Measurements from ENCODE around the gene ANKRD33B.
"Not testable (repeated sequence)": the region's sequence is repeated elsewhere in the genome, so short reads cannot be mapped to it uniquely, and the experiment has no call there.

ANKRD33B gene

DNA sequence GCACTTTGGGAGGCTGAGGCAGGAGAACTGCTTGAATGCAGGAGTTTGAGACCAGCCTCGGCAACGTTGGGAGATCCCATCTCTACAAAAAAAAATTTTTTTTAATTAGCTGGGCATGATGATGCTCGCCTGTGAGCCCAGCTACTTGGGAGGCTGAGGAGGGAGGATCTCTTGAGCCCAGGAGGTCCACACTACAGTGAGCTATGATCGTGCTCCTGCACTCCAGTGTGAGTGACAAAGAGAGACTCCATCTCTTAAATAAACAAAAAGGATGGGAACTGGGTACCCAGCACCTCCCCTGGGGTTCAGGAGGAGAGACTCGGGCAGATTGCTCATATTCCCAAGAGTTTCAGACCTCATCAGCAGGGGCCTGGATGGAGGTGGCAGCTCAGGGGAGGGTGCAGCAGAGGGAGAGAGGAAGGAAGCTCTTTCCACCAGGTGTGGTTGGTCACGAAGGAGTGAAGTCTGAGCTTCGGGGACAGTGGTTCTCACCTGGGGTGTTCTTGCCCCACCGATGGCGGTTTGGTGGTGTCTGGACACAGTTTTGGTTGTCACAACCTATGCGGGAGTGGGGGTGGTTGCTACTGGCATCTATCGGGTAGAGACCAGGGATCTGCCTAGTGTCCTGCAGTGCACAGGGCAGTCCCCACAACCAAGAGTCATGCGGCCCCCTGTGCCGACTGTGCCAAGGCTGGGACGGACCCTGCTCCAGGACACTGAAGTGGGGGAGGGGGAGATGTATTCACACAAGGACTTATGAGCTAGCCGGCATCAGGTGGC, 72.7 kb downstream of the ANKRD33B start:
- DNase-seq (ENCODE audit: low read depth), result no peak

DNA sequence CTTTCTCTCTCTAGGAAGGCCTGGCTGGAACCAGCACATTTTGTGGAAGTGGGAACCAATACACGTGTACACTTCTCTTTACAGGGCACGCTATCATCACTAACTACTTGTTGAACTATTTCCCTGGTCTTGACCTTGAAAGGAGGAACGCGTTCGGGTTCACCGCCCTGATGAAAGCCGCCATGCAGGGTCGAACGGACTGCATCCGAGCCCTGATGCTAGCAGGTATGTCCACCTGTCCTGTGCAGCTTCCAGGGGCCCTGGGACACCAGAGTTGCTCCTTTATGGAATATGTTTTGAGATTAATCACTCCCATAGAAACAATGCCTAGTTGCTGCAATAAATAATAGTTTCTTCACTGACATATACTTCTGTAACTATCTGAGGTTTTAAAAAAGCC, 74.1 kb downstream of the ANKRD33B start:
- DNase-seq (ENCODE audit: low read depth), result no peak

DNA sequence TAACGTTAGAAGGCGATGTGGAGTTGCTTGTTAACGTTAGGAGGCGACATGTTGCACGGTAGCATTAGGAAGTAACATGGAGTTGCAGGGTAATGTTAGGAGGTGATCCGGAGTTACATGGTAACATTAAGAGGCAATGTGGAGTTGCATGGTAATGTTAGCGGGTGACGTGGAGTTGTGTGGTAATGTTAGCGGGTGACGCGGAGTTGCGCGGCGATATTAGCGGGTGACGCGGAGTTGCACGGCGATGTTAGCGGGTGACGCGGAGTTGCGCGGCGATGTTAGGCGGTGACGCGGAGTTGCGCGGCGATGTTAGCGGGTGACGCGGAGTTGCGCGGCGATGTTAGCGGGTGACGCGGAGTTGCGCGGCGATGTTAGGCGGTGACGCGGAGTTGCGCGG, 74.9 kb downstream of the ANKRD33B start:
- DNase-seq (ENCODE audit: low read depth), result not testable (repeated sequence)

DNA sequence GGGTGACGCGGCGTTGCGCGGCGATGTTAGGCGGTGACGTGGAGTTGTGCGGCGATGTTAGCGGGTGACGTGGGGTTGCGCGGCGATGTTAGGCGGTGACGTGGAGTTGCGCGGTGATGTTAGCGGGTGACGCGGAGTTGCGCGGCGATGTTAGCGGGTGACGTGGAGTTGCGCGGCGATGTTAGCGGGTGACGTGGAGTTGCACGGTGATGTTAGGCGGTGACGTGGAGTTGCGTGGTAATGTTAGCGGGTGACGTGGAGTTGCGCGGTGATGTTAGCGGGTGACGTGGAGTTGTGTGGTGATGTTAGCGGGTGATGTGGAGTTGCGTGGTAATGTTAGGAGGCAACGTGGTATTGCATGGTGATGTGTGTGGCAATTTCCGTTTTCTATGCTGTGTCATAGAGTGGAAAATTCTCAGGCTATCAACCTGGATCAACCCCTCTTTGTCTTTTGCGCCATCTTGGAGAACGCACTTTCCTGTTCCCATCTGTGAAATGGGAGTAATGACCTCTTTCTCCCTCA, 76.0 kb downstream of the ANKRD33B start:
- no peak for DNase-seq (ENCODE audit: low read depth)

DNA sequence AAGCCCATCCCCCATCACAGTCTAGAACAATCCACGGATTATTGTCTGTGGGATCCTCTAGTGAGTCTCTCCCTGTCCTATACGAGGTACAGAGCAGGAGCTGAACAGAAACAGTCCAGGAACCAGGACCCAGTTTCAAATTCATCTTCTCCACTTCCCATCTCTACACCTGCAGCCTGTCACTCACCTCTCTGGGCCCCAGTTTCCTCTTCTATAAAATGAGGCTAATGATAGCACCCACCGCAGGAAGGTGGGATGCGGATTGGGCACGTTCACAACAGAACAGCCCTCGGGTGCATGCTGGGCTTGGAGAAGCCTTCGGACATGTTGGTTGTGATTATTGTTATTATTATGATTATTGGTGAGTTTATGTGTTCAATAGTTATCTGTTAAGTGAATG, 78.5 kb downstream of the ANKRD33B start:
- DNase-seq (ENCODE audit: low read depth), result no peak

DNA sequence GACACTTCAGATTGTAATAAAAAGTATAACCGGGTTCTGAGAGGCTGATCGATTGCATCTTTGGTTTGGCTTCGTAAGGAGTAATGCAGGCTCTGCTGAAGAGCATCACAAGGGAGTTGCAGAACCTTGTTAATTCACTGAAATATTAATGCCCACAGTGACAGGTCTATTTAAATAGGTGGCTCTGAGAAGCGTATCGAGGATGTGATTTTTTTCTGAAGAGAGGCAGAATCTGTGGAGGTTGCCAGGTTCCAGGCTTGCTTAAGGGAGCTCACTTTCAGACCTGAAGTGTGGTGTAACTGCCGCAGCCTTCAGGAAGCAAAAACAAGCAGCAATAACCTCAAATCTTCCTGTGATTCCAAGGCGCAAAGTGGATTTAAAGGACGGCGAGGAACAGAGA, 80.3 kb downstream of the ANKRD33B start:
- no peak for DNase-seq (ENCODE audit: low read depth)

DNA sequence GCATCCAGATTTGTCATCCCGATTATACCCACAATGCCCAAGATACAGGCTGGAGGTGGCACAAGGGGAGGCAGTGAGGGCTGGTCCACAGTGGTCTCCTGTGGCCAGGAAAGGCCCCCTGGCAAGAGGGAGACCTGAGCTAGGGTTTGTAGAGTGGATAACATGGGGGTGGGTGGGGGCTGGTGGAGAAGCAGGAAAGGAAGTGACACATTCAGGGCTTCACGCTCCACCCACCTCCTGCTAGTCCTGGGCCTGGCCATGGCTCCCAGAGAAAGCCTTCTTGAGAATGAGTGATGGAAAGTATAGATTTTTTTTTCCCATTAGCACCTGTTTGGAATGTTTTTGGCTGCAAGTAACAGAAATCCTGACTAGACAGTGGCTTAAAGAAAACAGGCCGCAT, 81.3 kb downstream of the ANKRD33B start:
- no peak for DNase-seq (ENCODE audit: low read depth)

DNA sequence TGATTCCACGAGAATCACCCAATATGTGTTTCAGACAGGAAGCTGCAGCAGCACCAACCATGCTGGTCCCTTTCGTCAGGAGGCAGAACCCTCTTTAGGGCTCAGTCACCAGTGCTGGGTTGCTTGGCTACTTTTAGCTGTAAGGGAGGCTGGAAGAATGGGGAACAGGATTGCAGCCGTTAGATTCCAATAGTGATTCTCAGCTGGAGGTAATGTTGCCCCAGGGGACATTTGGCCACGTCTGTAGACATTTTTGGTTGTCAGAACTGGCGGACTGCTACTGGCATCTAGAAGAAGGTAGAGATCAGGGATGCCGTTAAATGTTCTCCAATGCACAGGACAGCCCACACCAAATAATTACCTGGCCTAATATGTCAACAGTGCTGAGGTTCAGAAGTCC, 81.8 kb downstream of the ANKRD33B start:
- no peak for DNase-seq (ENCODE audit: low read depth)

DNA sequence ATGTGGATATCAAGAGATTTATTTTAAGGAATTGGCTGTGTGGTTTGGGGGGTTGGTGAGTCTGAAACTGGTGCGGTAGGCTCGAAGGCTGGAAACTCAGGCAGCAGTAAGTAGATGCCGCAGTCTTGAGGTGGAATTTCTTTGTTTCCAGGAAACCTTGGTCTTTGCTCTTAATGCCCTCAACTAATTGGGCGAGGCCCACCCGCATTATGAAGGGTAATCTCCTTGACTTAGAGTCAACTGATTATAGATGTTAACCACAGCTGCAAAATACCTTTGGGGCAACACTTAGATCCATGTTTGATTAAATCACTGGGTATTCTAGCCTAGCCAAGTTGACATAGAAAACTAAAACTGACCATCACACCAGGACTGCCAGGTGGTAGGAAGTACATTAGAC, 83.8 kb downstream of the ANKRD33B start:
- DNase-seq (ENCODE audit: low read depth), result no peak

DNA sequence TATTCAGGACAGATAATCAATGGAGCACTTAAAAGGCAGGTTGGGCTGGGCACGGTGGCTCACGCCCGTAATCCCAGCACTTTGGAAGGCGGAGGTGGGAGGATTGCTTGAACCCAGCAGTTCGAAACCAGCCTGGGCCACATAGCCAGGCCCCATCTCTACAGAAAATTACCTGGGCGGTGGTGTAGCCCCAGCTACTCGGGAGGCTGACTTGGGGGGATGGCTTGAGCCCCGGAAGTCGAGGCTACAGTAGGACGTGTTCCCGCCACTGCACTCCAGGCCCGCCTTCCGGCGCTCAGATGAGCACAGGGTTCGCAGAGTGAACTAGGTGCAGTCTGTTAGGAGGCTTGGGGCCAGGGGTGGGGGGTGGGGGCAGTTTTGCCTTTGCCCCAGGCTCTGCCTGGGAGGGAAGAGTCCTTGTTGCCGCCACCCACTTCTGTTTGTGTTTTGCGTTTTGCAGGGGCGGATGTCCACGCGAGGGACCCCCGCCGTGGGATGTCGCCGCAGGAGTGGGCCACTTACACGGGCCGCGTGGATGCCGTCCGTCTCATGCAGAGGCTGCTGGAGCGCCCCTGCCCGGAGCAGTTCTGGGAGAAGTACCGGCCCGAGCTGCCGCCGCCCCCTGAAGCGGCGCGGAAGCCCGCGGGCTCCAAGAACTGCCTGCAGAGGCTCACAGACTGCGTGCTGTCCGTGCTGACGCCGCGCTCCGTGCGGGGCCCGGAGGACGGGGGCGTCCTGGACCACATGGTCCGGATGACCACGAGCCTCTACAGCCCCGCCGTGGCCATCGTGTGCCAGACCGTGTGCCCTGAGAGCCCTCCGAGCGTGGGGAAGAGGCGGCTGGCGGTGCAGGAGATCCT, 85.2 kb downstream of the ANKRD33B start:
- no peak for DNase-seq (ENCODE audit: low read depth)

DNA sequence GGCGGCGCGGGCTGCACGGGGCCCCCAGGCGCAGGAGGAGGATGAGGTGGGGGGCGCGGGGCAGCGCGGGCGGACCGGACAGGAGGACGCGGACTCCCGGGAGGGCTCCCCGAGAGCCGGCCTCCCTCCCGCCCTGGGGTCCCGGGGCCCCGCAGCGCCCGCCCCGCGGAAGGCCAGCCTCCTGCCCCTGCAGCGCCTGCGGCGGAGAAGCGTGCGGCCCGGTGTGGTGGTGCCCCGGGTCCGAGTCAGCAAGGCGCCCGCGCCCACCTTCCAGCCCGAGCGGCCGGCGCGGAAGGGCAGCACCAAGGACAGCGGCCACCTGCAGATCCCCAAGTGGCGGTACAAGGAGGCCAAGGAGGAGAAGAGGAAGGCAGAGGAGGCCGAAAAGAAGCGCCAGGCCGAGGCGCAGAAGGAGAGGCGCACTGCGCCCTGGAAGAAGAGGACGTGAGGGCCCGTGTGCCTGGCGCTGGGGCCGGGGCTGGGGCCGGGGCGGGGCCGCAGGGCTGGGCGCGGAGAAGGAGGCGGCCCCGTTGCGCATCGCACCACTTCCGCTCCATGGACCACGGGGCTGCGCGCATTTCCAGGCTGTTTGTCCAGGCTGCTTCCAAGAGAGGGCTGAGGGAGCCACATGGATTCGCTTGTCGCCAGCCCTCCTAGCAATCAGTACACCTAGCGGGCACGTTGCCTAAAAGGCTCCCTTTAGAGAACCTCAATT, 86.0 kb downstream of the ANKRD33B start:
- DNase-seq (ENCODE audit: low read depth), result peak; percentile 25

DNA sequence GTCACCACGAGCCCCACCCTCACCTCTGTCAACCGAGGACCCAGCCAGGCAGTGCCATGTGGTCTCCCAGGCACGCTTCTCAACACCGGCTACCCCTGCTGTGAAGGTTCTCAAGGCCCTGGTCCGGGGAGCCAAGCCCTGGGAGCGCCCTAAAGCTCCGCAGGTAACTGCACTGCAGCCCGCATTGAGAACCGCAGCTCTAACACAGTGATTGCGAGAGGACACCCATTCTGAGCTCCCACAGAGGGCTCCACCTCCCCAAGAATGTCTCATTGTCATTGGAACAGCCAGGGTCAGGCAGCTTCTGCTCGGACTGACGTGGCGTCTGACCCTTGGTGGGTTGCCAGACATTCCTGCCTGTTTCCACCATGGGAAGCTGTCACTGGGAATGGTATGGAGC, 88.3 kb downstream of the ANKRD33B start:
- DNase-seq (ENCODE audit: low read depth), result no peak

DNA sequence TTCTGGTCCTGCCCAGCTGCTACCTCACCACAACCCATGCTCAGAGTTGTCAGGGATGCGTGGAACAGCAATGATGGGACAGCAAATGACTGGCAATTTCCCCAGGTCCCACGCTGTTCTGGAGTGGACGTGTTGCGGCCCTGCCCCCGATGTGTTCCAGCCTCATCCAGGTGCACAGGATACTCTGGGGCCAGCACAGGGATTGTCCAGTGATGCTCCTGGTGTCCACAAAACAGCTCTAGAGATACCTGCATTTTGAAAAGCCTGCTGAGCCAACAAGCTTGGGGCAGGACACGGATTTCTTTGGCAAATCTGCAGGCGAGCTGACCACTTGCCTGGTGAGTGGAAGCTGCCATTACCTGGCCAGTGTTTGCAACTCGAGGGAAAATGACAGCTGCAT, 88.7 kb downstream of the ANKRD33B start:
- no peak for DNase-seq (ENCODE audit: low read depth)

DNA sequence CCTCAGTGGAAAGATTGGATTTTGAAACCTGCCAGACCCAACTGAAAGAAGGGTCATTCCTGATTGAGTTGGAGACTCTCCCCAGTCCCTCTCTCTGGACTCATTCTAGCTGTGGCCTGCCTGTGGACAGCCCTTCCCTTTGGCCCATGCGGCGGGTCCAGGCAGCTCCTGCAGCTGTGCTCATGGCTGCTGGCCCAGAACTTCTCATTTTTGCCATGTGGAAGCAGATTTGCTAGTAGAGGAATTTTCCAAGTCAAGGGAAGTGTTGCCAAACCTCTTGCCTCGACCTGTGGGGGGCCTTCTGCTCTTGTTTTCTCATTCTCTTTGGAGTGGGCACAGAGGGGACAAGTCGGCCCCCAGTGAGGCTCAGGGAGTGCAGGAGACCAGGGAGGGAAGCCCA, 89.2 kb downstream of the ANKRD33B start:
- no peak for DNase-seq (ENCODE audit: low read depth)

DNA sequence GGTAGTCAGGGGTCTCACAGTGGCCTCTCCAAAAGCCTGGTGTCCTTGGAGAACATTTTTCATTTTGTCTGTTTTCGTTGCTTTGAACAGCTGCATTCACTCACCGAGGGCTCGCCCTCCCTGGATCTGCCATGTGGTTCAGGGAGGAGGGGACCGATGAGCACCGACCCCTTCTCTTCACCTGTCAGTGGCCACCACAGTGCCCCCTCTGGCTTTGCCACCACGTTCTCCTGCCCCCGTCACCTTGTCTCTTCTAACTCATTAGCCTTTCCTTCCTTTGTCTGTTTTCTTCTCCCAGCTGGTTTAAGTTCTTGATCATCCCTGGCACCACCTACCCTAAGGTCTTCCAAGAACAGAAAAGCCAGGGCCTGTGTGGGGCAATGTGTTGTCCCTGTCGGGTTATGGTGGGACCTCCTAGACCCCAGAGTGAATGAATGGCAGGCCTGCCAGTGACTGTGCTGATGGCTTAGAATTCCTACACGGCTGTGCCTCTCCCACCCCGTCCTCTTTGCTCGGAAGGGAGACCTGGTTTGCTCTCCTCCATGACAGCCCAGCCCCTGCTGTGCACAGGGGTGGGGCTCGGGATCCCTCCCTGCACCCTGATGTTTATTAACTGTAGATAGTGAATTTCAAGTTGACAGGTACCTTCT, 90.0 kb downstream of the ANKRD33B start:
- no peak for DNase-seq (ENCODE audit: low read depth)

DNA sequence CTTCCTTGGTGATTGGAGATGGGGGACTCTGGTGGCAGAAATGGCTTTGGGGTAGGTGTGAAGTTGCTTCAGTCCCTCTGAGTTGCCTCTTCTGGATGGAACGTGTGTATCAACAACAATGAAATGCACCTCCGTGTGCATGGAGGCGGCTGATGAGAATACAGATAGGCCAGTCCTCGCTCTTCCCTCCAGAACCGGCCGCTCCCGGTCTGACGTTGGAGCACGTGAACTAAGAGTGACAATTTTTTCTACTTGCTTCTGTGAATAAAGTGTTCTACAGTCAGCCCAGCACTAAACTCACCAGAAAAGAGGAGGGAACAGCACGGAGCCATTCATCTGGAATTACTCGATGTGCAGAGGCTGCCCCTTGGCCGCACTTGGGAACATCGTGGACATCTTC, 90.7 kb downstream of the ANKRD33B start:
- DNase-seq (ENCODE audit: low read depth), result no peak

DNA sequence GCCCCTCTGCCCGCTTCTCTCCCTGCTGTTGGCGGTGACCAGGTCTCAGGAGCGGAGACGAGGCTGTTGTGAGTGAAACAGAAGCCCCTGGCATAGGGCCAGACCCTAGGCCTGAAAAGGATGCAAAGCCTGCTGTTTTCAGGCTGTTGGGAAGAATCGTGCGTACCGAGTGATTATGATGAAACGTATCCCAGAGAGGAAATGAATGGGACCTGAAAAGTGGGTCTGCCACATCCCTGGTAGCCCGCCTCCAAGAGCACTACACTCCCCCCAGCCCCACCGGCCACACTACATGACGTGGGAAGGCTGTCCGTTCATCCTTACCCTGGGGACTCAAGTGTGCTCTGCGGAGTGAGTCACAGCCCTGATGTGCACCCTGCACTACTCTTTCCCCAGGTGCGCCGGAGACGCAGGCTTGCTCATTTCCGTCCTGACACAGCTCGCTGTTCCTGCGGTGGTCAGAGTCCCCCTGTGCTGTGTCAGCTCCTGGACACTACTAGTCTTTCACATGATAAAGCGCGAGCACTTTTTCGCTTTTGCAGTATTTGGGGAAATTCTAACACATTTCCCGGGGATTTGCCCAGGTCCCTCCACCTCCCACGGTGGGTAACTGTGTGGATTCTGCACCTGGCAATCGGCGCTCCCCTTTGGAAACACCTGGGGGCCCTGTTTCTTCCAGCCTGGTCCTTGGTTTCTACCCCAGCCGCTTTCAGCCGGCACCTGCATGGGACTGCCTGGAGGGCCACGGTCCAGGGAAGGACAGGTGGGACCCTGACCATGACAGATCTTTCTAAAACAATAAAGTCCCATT, 91.5 kb downstream of the ANKRD33B start:
- DNase-seq (ENCODE audit: low read depth), result no peak

DNA sequence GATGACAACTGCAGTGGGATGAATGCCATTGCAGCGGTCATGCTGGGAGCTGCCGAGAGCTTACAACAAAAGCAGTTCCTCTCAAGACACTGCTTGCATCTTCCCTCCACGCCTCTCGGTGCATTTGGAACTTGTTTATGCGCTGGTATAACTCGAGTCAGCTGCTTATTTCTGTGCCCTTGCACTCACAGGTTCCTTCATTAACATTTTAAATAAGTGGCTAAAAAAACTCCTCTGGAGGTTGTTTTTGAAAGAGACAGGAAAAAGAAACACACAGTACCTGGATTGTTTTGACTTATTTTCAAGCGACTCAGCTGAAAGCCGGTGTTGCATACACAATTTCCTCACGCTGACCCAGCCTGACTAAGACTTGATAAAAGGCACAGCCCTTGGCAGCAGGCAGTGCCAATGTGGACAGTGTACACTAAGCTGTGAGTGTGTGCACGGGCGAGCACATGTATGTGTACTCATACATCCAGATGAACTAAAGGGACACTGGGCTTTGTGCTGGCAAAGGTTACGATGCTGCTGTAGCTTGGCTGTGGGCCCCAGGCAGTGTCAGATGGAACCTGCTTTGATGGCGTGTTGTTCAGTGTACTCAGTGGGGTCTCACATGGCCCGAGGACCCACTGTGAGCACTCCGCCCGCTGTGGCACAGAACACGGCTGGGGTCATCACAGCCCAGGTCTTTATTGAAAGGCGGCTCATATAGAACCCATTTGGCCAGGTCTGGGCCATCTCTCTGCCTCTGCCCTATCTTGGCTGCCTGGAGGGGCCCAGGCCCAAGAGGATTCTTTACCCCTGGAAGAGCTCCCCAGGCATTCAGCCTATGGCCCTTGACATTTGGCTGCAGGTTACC, 92.3 kb downstream of the ANKRD33B start:
- peak; percentile 10 for DNase-seq (ENCODE audit: low read depth)

DNA sequence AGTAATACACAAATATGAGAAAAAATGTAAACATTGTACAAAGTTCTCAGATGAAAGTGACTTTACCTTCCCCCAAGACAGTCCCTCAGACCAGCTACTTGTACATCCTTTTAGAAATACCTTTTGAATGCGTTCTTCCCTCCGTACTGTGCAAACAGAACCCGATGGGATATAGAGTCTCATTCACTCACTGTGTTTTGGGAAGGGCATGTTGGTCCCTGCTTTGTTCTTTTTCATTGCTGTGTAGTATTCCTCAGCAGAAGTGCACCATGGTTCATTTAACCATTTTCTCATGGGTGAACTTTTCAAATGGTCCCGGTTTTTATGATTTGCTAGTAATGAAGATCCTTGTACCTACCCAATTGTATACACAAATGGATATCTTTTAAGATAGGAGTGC, 94.4 kb downstream of the ANKRD33B start:
- DNase-seq (ENCODE audit: low read depth), result no peak

DNA sequence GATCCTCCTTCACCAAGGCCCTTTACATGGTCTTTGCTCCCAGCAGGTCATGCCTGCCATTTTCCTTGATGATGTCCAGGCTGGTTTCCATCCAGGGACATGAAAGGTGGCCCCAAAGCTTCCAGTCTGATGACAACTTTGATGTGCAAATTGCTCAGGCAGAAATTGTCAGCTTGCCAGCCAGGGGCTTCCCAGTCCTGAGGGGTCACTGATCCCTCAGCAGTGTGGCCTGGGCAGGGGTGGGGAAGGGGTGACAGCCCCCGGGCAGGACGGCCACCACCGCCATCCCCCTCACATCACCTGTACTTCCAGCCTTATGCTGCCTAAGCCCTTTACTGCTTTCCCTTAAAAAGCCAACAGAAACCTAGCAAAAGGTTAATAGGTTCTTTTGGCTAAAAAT, 96.3 kb downstream of the ANKRD33B start:
- DNase-seq (ENCODE audit: low read depth), result no peak
